H1 (cell line): ENCODE measurements around the gene ABI3BP. TPM values are rescaled to one million over a fixed set of nuclear protein-coding genes. Genes with fewer than 3 reads are reported as not detected.

Experiments used
- CTCF ChIA-PET: fragments of 300-600 bp; sonication (Branson Sonifier 250); formaldehyde crosslinking; loops from one replicate; lab custom pipeline; 2021; ENCODE audit not compliant: partially characterized antibody; lab: Charles Lee
- POLR2A ChIA-PET: fragments of 300-600 bp; sonication (Branson Sonifier 250); formaldehyde crosslinking; loops from one replicate; lab custom pipeline; 2021; ENCODE audit warnings: inconsistent platforms; ENCODE audit not compliant: partially characterized antibody; lab: Charles Lee
- DNase-seq, 2 experiments: peaks; one replicate each; pipeline versions ENCODE4 v3.0.0 to v3.0.0-alpha.2; 2010 to 2022; ENCODE audit warnings: low spot score in 2 of 2, low read depth in 1 of 2, mixed read lengths in 1 of 2
- FAIRE-seq: peaks from 2 replicates; lab custom pipeline; 2011; peaks lifted over from hg19 to GRCh38; lab: Jason Lieb, UNC
- H2AFZ ChIP-seq: 2 replicates; pipeline ENCODE4 v1.8.1; 2012; ENCODE audit warnings: low read length, inconsistent platforms
- H2AK5ac ChIP-seq: 2 replicates; pipeline ENCODE4 v1.6.1; 2013; ENCODE audit warnings: low read depth, low read length
- H2BK120ac ChIP-seq: replicated peaks from 2 replicates; pipeline ENCODE3; 2013; ENCODE audit warnings: low read depth, low read length, inconsistent platforms
- H2BK12ac ChIP-seq: 2 replicates; pipeline ENCODE4 v1.6.1; 2013; ENCODE audit warnings: low read depth, low read length
- H2BK15ac ChIP-seq: 2 replicates; pipeline ENCODE4 v1.6.1; 2013; ENCODE audit warnings: low read length
- H2BK20ac ChIP-seq: 2 replicates; pipeline ENCODE4 v1.6.1; 2013; ENCODE audit warnings: low read length
- H2BK5ac ChIP-seq: 2 replicates; pipeline ENCODE4 v1.6.1; 2013; ENCODE audit warnings: low read depth, low read length
- H3K14ac ChIP-seq: 2 replicates; pipeline ENCODE4 v1.6.1; 2013; ENCODE audit warnings: inconsistent platforms; ENCODE audit not compliant: insufficient read length
- H3K18ac ChIP-seq: 2 replicates; pipeline ENCODE4 v1.6.1; 2013; ENCODE audit warnings: low read length; ENCODE audit errors: extremely low read depth
- H3K23ac ChIP-seq: 2 replicates; pipeline ENCODE4 v1.6.1; 2013; ENCODE audit warnings: inconsistent platforms; ENCODE audit not compliant: insufficient read length
- H3K23me2 ChIP-seq: 2 replicates; pipeline ENCODE4 v1.6.1; 2013; ENCODE audit warnings: low read depth, low read length
- H3K27ac ChIP-seq: 2 replicates; pipeline ENCODE4 v1.6.1; 2011; ENCODE audit warnings: low read depth, low read length, inconsistent platforms
- H3K27me3 ChIP-seq, 4 experiments: replicated peaks in 1 of 4; 1 replicate in 1 of 4; 2 replicates in 3 of 4; pipeline versions ENCODE4 v1.6.1 to v1.8.1; 2011 to 2013; ENCODE audit warnings: low read length in 3 of 4, mild to moderate bottlenecking in 3 of 4, inconsistent platforms in 2 of 4, mixed read lengths in 2 of 4, moderate library complexity in 1 of 4; ENCODE audit not compliant: control insufficient read depth in 3 of 4, insufficient read depth in 3 of 4; ENCODE audit errors: extremely low read depth in 1 of 4
- H3K36me3 ChIP-seq, 4 experiments: 2 replicates each; pipeline versions ENCODE4 v1.6.1 to v1.8.1; 2011 to 2013; ENCODE audit warnings: mild to moderate bottlenecking in 4 of 4, low read length in 3 of 4, moderate library complexity in 2 of 4, control low read depth in 1 of 4, inconsistent platforms in 1 of 4; ENCODE audit not compliant: insufficient read depth in 4 of 4, control insufficient read depth in 2 of 4
- H3K4ac ChIP-seq: replicated peaks from 2 replicates; pipeline ENCODE3; 2013; ENCODE audit warnings: low read length, low read depth, mixed read lengths, inconsistent platforms; ENCODE audit not compliant: insufficient read length
- H3K4me1 ChIP-seq, 4 experiments: replicated peaks in 1 of 4; 1 replicate in 1 of 4; 2 replicates in 3 of 4; pipeline versions ENCODE4 v1.6.1 to v1.8.1; 2011 to 2013; ENCODE audit warnings: low read length in 3 of 4, inconsistent platforms in 2 of 4, mixed read lengths in 1 of 4; ENCODE audit not compliant: insufficient read depth in 4 of 4, control insufficient read depth in 3 of 4
- H3K4me2 ChIP-seq, 2 experiments: 2 replicates each; pipeline versions ENCODE4 v1.6.1 to v1.8.1; 2011 to 2013; ENCODE audit warnings: low read depth in 2 of 2, low read length in 2 of 2, control low read depth in 1 of 2, inconsistent platforms in 1 of 2, mild to moderate bottlenecking in 1 of 2; ENCODE audit not compliant: insufficient read depth in 1 of 2
- H3K4me3 ChIP-seq, 4 experiments: fragments of 200-600, 300-600 bp in 1 of 4; sonication (generic), shearing (Covaris generic), sonication (Bioruptor Twin) in 1 of 4; 2 replicates each; pipeline versions ENCODE4 v1.5.1 to v1.8.1; 2011 to 2016; ENCODE audit warnings: low read length in 4 of 4, low read depth in 3 of 4, control low read depth in 2 of 4, inconsistent platforms in 2 of 4, mild to moderate bottlenecking in 2 of 4, mixed read lengths in 1 of 4, moderate library complexity in 1 of 4; ENCODE audit not compliant: insufficient read depth in 2 of 4; ENCODE audit errors: extremely low read depth in 1 of 4
- H3K56ac ChIP-seq: replicated peaks from 2 replicates; pipeline ENCODE3; 2013; ENCODE audit warnings: low read depth, mild to moderate bottlenecking, mixed read lengths, low read length, inconsistent platforms; ENCODE audit not compliant: insufficient read length
- H3K79me1 ChIP-seq: 2 replicates; pipeline ENCODE4 v1.6.1; 2013; ENCODE audit warnings: low read depth, low read length, control low read depth
- H3K79me2 ChIP-seq, 2 experiments: 2 replicates each; pipeline versions ENCODE4 v1.6.1 to v1.8.1; 2012 to 2013; ENCODE audit warnings: low read length in 2 of 2, mild to moderate bottlenecking in 2 of 2, inconsistent platforms in 1 of 2; ENCODE audit not compliant: insufficient read depth in 2 of 2, control insufficient read depth in 1 of 2
- H3K9ac ChIP-seq, 4 experiments: replicated peaks in 1 of 4; 1 replicate in 1 of 4; 2 replicates in 3 of 4; pipeline versions ENCODE4 v1.6.1 to v1.8.1; 2011 to 2013; ENCODE audit warnings: low read depth in 3 of 4, low read length in 3 of 4, control low read depth in 2 of 4, mild to moderate bottlenecking in 2 of 4, moderate library complexity in 2 of 4, inconsistent platforms in 1 of 4; ENCODE audit errors: extremely low read depth in 1 of 4
- H3K9me3 ChIP-seq, 2 experiments: 2 replicates each; pipeline versions ENCODE4 v1.6.1 to v1.8.1; 2012 to 2013; ENCODE audit warnings: mild to moderate bottlenecking in 2 of 2, moderate library complexity in 2 of 2, control low read depth in 1 of 2, inconsistent platforms in 1 of 2, low read depth in 1 of 2, low read length in 1 of 2, mixed read lengths in 1 of 2; ENCODE audit not compliant: insufficient read depth in 2 of 2
- H4K20me1 ChIP-seq, 2 experiments: replicated peaks in 1 of 2; 2 replicates each; pipeline versions ENCODE3 to v1.8.1; 2011 to 2013; ENCODE audit warnings: inconsistent platforms in 2 of 2, low read length in 2 of 2, mild to moderate bottlenecking in 1 of 2; ENCODE audit not compliant: insufficient read depth in 2 of 2, control insufficient read depth in 1 of 2
- H4K5ac ChIP-seq: 2 replicates; pipeline ENCODE4 v1.6.1; 2013; ENCODE audit warnings: low read length, low read depth, mixed read lengths, inconsistent platforms; ENCODE audit not compliant: insufficient read length
- H4K8ac ChIP-seq: 2 replicates; pipeline ENCODE4 v1.8.0; 2013; ENCODE audit warnings: mild to moderate bottlenecking, moderate library complexity, low read length, inconsistent platforms; ENCODE audit not compliant: insufficient read depth; ENCODE audit errors: extremely low read depth
- H4K91ac ChIP-seq: replicated peaks from 2 replicates; pipeline ENCODE3; 2013; ENCODE audit warnings: low read length, mixed read lengths, inconsistent platforms; ENCODE audit not compliant: insufficient read length
- BRCA1 ChIP-seq: IDR thresholded peaks from 2 replicates; pipeline ENCODE4 v1.6.1; 2012; ENCODE audit warnings: low read depth, low read length, improper control_type of control experiment
- GTF2F1 ChIP-seq: IDR thresholded peaks from 2 replicates; pipeline ENCODE4 v1.6.1; 2012; ENCODE audit warnings: low read depth, low read length, improper control_type of control experiment, borderline replicate concordance
- TAF7 ChIP-seq: optimal IDR thresholded peaks from 2 replicates; pipeline ENCODE3; 2011; ENCODE audit warnings: low read depth, mild to moderate bottlenecking, inconsistent platforms, low read length, moderate library complexity, borderline replicate concordance
- TBP ChIP-seq: IDR thresholded peaks from 2 replicates; pipeline ENCODE4 v1.6.1; 2011; ENCODE audit warnings: low read depth, low read length, improper control_type of control experiment
- WGBS, 2 experiments: shearing (Covaris generic) in 1 of 2; methylation state at CpG; one replicate each; pipeline versions ENCODE4 v1.1.6 to v1.1.7; 2013 to 2015; ENCODE audit warnings: low lambda C conversion rate in 2 of 2, mixed read lengths in 2 of 2, inconsistent platforms in 1 of 2, low coverage in 1 of 2, missing lambda C conversion rate in 1 of 2; ENCODE audit not compliant: insufficient replicate concordance in 2 of 2, insufficient coverage in 1 of 2, insufficient read length in 1 of 2; ENCODE audit errors: extremely low coverage in 1 of 2, missing lambda C conversion rate in 1 of 2; 5-methylcytosine and 5-hydroxymethylcytosine counted together
- polyA plus RNA-seq, 7 experiments: library from polyadenylated mRNA; depleted of rRNA in 3 of 7; stranded (reverse) in 5 of 7; unstranded in 2 of 7; fragments of >200 nt in 5 of 7; fragments of 200-250 nt in 2 of 7; gene quantifications; 1 replicate in 5 of 7; 2 replicates in 1 of 7; 4 replicates in 1 of 7; pipeline versions ENCODE4 v1.2.1 to v1.2.3, GENCODE V29; 2011 to 2013; ENCODE audit warnings: missing spikeins in 2 of 7, mixed read lengths in 2 of 7
- total RNA-seq: library from RNA; stranded (reverse); fragmentation: NEBNext Ultra II Directional; extraction: Animal tissue kit (Norgen Biotek cat#: 25700); gene quantifications from 2 replicates; pipeline ENCODE4 v1.2.1, GENCODE V29; 2021

Gene ABI3BP
- total and polyA plus RNA-seq, 2 of the 8 experiments (the other 6 are each of a cell fraction or from before 2014, with no cell fraction given) = 0.08 to 0.32 TPM

GRCh38 chr3:100994187-100994586, 966 bp upstream of the ABI3BP start:
- no peak overlapping the region for H4K8ac ChIP-seq
- H3K56ac ChIP-seq = no peak overlapping the region
- no peak overlapping the region for H2BK15ac ChIP-seq
- H3K9ac ChIP-seq = no peak overlapping the region
- ChIA-PET POLR2A (no interaction called here), CTCF (no interaction called here)
- H3K23ac ChIP-seq = no peak overlapping the region
- H3K18ac ChIP-seq = no peak overlapping the region
- no peak overlapping the region for H2AK5ac ChIP-seq
- FAIRE-seq = no peak
- no peaks in the 10 kb centered on the region for H3K79me1 ChIP-seq
- H3K14ac ChIP-seq = no peak overlapping the region
- no peaks in the 10 kb centered on the region for H3K36me3 ChIP-seq
- H2BK120ac ChIP-seq = no peak overlapping the region
- no peak overlapping the region for H2AFZ ChIP-seq
- no peaks in the 10 kb centered on the region for H3K4me1 ChIP-seq
- no peaks in the 10 kb centered on the region for H4K20me1 ChIP-seq
- no peak overlapping the region for H3K4ac ChIP-seq
- H3K79me2 ChIP-seq = no peaks in the 10 kb centered on the region
- H4K5ac ChIP-seq = no peak overlapping the region
- H3K27ac ChIP-seq = no peak overlapping the region
- no peak overlapping the region for H2BK20ac ChIP-seq
- DNase-seq = no peak
- no peaks in the 10 kb centered on the region for H3K27me3 ChIP-seq
- H4K91ac ChIP-seq = no peak overlapping the region
- H2BK5ac ChIP-seq = no peak overlapping the region
- H2BK12ac ChIP-seq = no peak overlapping the region
- no peak overlapping the region for H3K4me3 ChIP-seq
- H3K23me2 ChIP-seq = no peaks in the 10 kb centered on the region
- 81% methylated on average over 5 of the region's 5 CpGs; no CpG with 5 or more reads in 1 of the 2 experiments for WGBS, 2 experiments
- H3K4me2 ChIP-seq = no peak overlapping the region
- no peaks in the 10 kb centered on the region for H3K9me3 ChIP-seq
- TF ChIP-seq BRCA1 = no peak
- TF ChIP-seq TAF7 = no peak
- TF ChIP-seq GTF2F1 = no peak
- TF ChIP-seq TBP = no peak
